GM12878 (cell line): ENCODE measurements around the gene UBE2L5. TPM values are rescaled to one million over a fixed set of nuclear protein-coding genes. Genes with fewer than 3 reads are reported as not detected.

ENCODE experiments used
- ATAC-seq: fragments of 200-7000 bp; cut with Tn5 transposase; 3 replicates; pipeline ENCODE4 v1.9.1; 2020; ENCODE audit warnings: mild to moderate bottlenecking, moderate library complexity
- BruUV-seq: library from RNA; stranded (reverse); fragments of 400-500 nt; replicated peaks from 2 replicates; lab custom pipeline; 2021; lab: Mats Ljungman, UMichigan
- CTCF ChIA-PET: fragments of 300-600 bp; sonication (Branson Sonifier 250); formaldehyde crosslinking; extraction: SDS; loops from one replicate; lab custom pipeline; 2021; ENCODE audit warnings: inconsistent platforms; lab: Yijun Ruan, JAX
- POLR2A ChIA-PET: fragments of 350-600 bp; formaldehyde crosslinking; extraction: SDS; loops from one replicate; lab custom pipeline; 2021; ENCODE audit warnings: inconsistent platforms; lab: Charles Lee
- RAD21 ChIA-PET: fragments of 300-600 bp; sonication (Branson Sonifier 250); formaldehyde crosslinking; loops from one replicate; lab custom pipeline; 2023; ENCODE audit warnings: antibody characterized with exemption; ENCODE audit not compliant: unreplicated experiment; lab: Charles Lee
- SMC1A ChIA-PET: fragments of 300-600 bp; sonication (Branson Sonifier 250); formaldehyde crosslinking; loops from one replicate; lab custom pipeline; 2023; ENCODE audit not compliant: unreplicated experiment, uncharacterized antibody; lab: Charles Lee
- DNase-seq: peaks from one replicate; pipeline ENCODE4 v3.0.0-alpha.2; 2011; ENCODE audit warnings: low read depth, low spot score
- FAIRE-seq: peaks from 3 replicates; lab custom pipeline; 2011; peaks lifted over from hg19 to GRCh38; lab: Jason Lieb, UNC
- H2AFZ ChIP-seq: 2 replicates; pipeline ENCODE4 v1.6.0; 2011; ENCODE audit warnings: low read depth, low read length, control low read depth; ENCODE audit not compliant: control insufficient read depth
- H3K27ac ChIP-seq: 2 replicates; pipeline ENCODE4 v1.5.1; 2011; ENCODE audit warnings: control low read depth; ENCODE audit not compliant: control insufficient read depth, insufficient read depth
- H3K27me3 ChIP-seq, 2 experiments: replicated peaks in 1 of 2; 2 replicates each; pipeline versions ENCODE4 v1.6.0 to v1.6.1; 2011; ENCODE audit warnings: low read length in 1 of 2; ENCODE audit not compliant: control insufficient read depth in 2 of 2, insufficient read depth in 2 of 2
- H3K36me3 ChIP-seq, 2 experiments: 2 replicates each; pipeline ENCODE4 v1.5.1; 2011; ENCODE audit warnings: low read length in 1 of 2; ENCODE audit not compliant: control insufficient read depth in 2 of 2, insufficient read depth in 2 of 2
- H3K4me1 ChIP-seq: 2 replicates; pipeline ENCODE4 v1.6.1; 2011; ENCODE audit warnings: mild to moderate bottlenecking, low read length, moderate library complexity, mixed read lengths; ENCODE audit not compliant: control insufficient read depth, insufficient read depth
- H3K4me2 ChIP-seq: 2 replicates; pipeline ENCODE4 v1.6.0; 2011; ENCODE audit warnings: control low read depth; ENCODE audit not compliant: control insufficient read depth, insufficient read depth
- H3K4me3 ChIP-seq: fragments of 200-600 bp; sonication (generic); 2 replicates; pipeline ENCODE4 v1.5.1; 2016
- H3K79me2 ChIP-seq: 2 replicates; pipeline ENCODE4 v1.6.0; 2011; ENCODE audit warnings: low read length; ENCODE audit not compliant: control insufficient read depth, insufficient read depth
- H3K9ac ChIP-seq: 2 replicates; pipeline ENCODE4 v1.8.0; 2011; ENCODE audit warnings: low read length, control low read depth, mixed read lengths; ENCODE audit not compliant: control insufficient read depth, insufficient read depth
- H3K9me3 ChIP-seq: replicated peaks from 3 replicates; pipeline ENCODE4 v1.5.1; 2011; ENCODE audit warnings: mild to moderate bottlenecking, low read length; ENCODE audit not compliant: control insufficient read depth, insufficient read depth
- H4K20me1 ChIP-seq: 2 replicates; pipeline ENCODE4 v1.6.0; 2011; ENCODE audit not compliant: control insufficient read depth, insufficient read depth
- EGR1 ChIP-seq, 2 experiments: IDR thresholded peaks; 1 replicate in 1 of 2; 2 replicates in 1 of 2; pipeline ENCODE4 v1.6.1; 2011 to 2012; ENCODE audit warnings: low read depth in 2 of 2, low read length in 2 of 2, borderline replicate concordance in 1 of 2, mild to moderate bottlenecking in 1 of 2, moderate library complexity in 1 of 2
- IKZF1 ChIP-seq: fragments of 450-650 bp; conservative IDR thresholded peaks from 2 replicates; pipeline ENCODE4 v1.6.1; 2017; ENCODE audit warnings: antibody characterized with exemption, mild to moderate bottlenecking
- KAT2A ChIP-seq: conservative IDR thresholded peaks from 2 replicates; pipeline ENCODE4 v1.6.1; 2011; ENCODE audit warnings: low read depth, low read length; ENCODE audit not compliant: control insufficient read depth
- MTA3 ChIP-seq: IDR thresholded peaks from 2 replicates; pipeline ENCODE4 v1.6.1; 2012; ENCODE audit warnings: low read length, inconsistent platforms, borderline replicate concordance
- PAX5 ChIP-seq: IDR thresholded peaks from 2 replicates; pipeline ENCODE4 v1.6.1; 2011; ENCODE audit warnings: low read depth, low read length, borderline replicate concordance
- PAX8 ChIP-seq: fragments of 450-650 bp; IDR thresholded peaks from 2 replicates; pipeline ENCODE4 v1.6.1; 2017; ENCODE audit warnings: mild to moderate bottlenecking, moderate library complexity
- RBBP5 ChIP-seq: fragments of 200-600 bp; sonication (generic); conservative IDR thresholded peaks from 2 replicates; pipeline ENCODE4 v1.6.1; 2016
- RUNX3 ChIP-seq: IDR thresholded peaks from 2 replicates; pipeline ENCODE4 v1.6.1; 2012; ENCODE audit warnings: low read length, inconsistent platforms
- SPI1 ChIP-seq: IDR thresholded peaks from 2 replicates; pipeline ENCODE4 v1.6.1; 2011; ENCODE audit warnings: low read depth, mild to moderate bottlenecking, low read length, moderate library complexity, borderline replicate concordance; ENCODE audit not compliant: insufficient read depth
- SREBF2 ChIP-seq: IDR thresholded peaks from 2 replicates; pipeline ENCODE4 v1.6.1; 2012; ENCODE audit warnings: mild to moderate bottlenecking, low read length
- TARDBP ChIP-seq: IDR thresholded peaks from 2 replicates; pipeline ENCODE4 v1.6.1; 2016; ENCODE audit warnings: borderline replicate concordance
- TCF12 ChIP-seq: IDR thresholded peaks from 2 replicates; pipeline ENCODE4 v1.6.1; 2011; ENCODE audit warnings: low read depth, mild to moderate bottlenecking, low read length
- WGBS: methylation state at CpG from one replicate; pipeline ENCODE4 v1.1.6; 2016; ENCODE audit warnings: low lambda C conversion rate; ENCODE audit not compliant: insufficient replicate concordance, insufficient coverage; ENCODE audit errors: missing lambda C conversion rate; 5-methylcytosine and 5-hydroxymethylcytosine counted together
- in situ Hi-C: fragments of 300-500 bp; cut with MboI; formaldehyde crosslinking; loops from 9 replicates; pipeline ENCODE4 v1.14.3; 2018; ENCODE audit warnings: mixed read lengths
- intact Hi-C: fragments of 100-400 bp; cut with micrococcal nuclease; formaldehyde crosslinking; loops from one replicate; pipeline ENCODE4 v1.14.2; 2022; ENCODE audit not compliant: unreplicated experiment
- polyA plus RNA-seq, 11 experiments: library from polyadenylated mRNA; depleted of rRNA in 4 of 11; unstranded in 6 of 11; stranded (reverse) in 5 of 11; fragments of >200 nt; fragmentation: Nextera tagmentation in 4 of 11; fragmentation: Illumina TruSeq in 1 of 11; extraction: Ambion mirVana in 4 of 11; extraction: Trizol in 1 of 11; gene quantifications; 1 replicate in 1 of 11; 2 replicates in 10 of 11; pipeline versions ENCODE4 v1.2.1 to v1.2.3, GENCODE V29; 2011 to 2016; ENCODE audit warnings: inconsistent platforms in 2 of 11, missing spikeins in 2 of 11, low read depth in 1 of 11
- total RNA-seq, 4 experiments: library from RNA; depleted of rRNA in 3 of 4; stranded (reverse); fragments of >200 nt in 3 of 4; fragmentation: Illumina TruSeq in 1 of 4; extraction: Trizol in 1 of 4; gene quantifications; 2 replicates each; pipeline versions ENCODE4 v1.2.1 to v1.2.3, GENCODE V29; 2013 to 2021
- TF ChIP-seq, protein P1 (sequence below): fragments of 450-650 bp; IDR thresholded peaks from 2 replicates; pipeline ENCODE4 v1.6.1; 2014; ENCODE audit warnings: mild to moderate bottlenecking
- TF ChIP-seq, protein P2 (sequence below): IDR thresholded peaks from 2 replicates; pipeline ENCODE4 v1.6.1; 2012; ENCODE audit warnings: low read length, inconsistent platforms

The UBE2L5 gene
- total and polyA plus RNA-seq, 10 of the 15 experiments (the other 5 are each of a cell fraction or from before 2014, with no cell fraction given) = 0.03 to 1.1 (median 0.19) TPM; not detected in 2

GRCh38 chr13:30466841-30467252 is 44.6 kb downstream of the UBE2L5 start:
- Histone ChIP-seq H3K79me2 (peaks cover 32% of the 10 kb centered on the region), H2AFZ (peak overlapping the region; percentile 0; the same call in 1 of the 2 replicates), H3K4me2 (peak overlapping the region; percentile 85), H4K20me1 (no peaks in the 10 kb centered on the region), H3K9me3 (no peaks in the 10 kb centered on the region), H3K4me3 (peak overlapping the region; percentile 51), H3K9ac (peak overlapping the region; percentile 96), H3K36me3 (no peaks in the 10 kb centered on the region; a peak in 1 of 4 replicates), H3K27ac (peak overlapping the region; percentile 95), H3K27me3 (no peaks in the 10 kb centered on the region), H3K4me1 (0 out of 2 replicates have a peak, but pooled peaks cover 10% of the 10 kb centered on the region)
- SMC1A ChIA-PET = interaction anchor here (0.7 to 1.0 kb wide), 2 partner anchors 86 to 529 kb away, joined by 3 read pairs; no protein-coding TSS in a partner anchor
- BruUV-seq = no TSS peak
- CTCF ChIA-PET = interaction anchor here (1.0 to 1.6 kb wide), 2 partner anchors 112 to 335 kb away, joined by 3 to 7 read pairs; no protein-coding TSS in a partner anchor
- peak; percentile 37 for ATAC-seq
- 0% methylated on average over 4 of the region's 4 CpGs for WGBS
- peak; percentile 38 for FAIRE-seq
- intact Hi-C loops = loop anchor here (5.0 kb wide), 2 partner anchors 85 to 335 kb away; no protein-coding TSS in a partner anchor
- POLR2A ChIA-PET = interaction anchor here (1.0 kb wide), 1 partner anchor 92 kb away, joined by 3 read pairs; no protein-coding TSS in a partner anchor
- TF ChIP-seq RUNX3 = peak; percentile 65
- TF ChIP-seq KAT2A = no peak
- no peak for TF ChIP-seq PAX8
- 0 out of 2 replicates have a peak, but pooled peaks have one; percentile 44 for TF ChIP-seq MTA3
- TF ChIP-seq RBBP5 = no peak
- no peak for TF ChIP-seq TARDBP
- TF ChIP-seq EGR1 (IDR thresholded peaks at IDR 0.05; ENCODE audit: borderline replicate concordance in 1 of 2, low read depth in 2 of 2, low read length in 2 of 2) = no peak
- TF ChIP-seq TCF12 = no peak
- TF ChIP-seq, protein P1, sequence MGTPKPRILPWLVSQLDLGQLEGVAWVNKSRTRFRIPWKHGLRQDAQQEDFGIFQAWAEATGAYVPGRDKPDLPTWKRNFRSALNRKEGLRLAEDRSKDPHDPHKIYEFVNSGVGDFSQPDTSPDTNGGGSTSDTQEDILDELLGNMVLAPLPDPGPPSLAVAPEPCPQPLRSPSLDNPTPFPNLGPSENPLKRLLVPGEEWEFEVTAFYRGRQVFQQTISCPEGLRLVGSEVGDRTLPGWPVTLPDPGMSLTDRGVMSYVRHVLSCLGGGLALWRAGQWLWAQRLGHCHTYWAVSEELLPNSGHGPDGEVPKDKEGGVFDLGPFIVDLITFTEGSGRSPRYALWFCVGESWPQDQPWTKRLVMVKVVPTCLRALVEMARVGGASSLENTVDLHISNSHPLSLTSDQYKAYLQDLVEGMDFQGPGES = no peak
- TF ChIP-seq IKZF1 = 0 out of 2 replicates have a peak, but pooled peaks have one; percentile 14
- no peak for TF ChIP-seq PAX5
- TF ChIP-seq, protein P2, sequence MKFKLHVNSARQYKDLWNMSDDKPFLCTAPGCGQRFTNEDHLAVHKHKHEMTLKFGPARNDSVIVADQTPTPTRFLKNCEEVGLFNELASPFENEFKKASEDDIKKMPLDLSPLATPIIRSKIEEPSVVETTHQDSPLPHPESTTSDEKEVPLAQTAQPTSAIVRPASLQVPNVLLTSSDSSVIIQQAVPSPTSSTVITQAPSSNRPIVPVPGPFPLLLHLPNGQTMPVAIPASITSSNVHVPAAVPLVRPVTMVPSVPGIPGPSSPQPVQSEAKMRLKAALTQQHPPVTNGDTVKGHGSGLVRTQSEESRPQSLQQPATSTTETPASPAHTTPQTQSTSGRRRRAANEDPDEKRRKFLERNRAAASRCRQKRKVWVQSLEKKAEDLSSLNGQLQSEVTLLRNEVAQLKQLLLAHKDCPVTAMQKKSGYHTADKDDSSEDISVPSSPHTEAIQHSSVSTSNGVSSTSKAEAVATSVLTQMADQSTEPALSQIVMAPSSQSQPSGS = no peak
- peak; percentile 81 for TF ChIP-seq SPI1
- no peak for TF ChIP-seq SREBF2
- in situ Hi-C loops = no loop called here
- RAD21 ChIA-PET = interaction anchor here (1.7 kb wide), 1 partner anchor 36 kb away, joined by 3 read pairs; no protein-coding TSS in a partner anchor
- no peak for DNase-seq
